GM18517 (cell line): Measurements from ENCODE around the gene DEXI.
A peak's percentile ranks its signal among the peaks of the same experiment; 100 is the strongest.

Experiments
- ATAC-seq: cut with Tn5 transposase; IDR thresholded peaks from one replicate; pipeline ENCODE4 v1.9.1; 2021; ENCODE audit warnings: mild to moderate bottlenecking, moderate library complexity; ENCODE audit not compliant: unreplicated experiment

DEXI gene

DNA sequence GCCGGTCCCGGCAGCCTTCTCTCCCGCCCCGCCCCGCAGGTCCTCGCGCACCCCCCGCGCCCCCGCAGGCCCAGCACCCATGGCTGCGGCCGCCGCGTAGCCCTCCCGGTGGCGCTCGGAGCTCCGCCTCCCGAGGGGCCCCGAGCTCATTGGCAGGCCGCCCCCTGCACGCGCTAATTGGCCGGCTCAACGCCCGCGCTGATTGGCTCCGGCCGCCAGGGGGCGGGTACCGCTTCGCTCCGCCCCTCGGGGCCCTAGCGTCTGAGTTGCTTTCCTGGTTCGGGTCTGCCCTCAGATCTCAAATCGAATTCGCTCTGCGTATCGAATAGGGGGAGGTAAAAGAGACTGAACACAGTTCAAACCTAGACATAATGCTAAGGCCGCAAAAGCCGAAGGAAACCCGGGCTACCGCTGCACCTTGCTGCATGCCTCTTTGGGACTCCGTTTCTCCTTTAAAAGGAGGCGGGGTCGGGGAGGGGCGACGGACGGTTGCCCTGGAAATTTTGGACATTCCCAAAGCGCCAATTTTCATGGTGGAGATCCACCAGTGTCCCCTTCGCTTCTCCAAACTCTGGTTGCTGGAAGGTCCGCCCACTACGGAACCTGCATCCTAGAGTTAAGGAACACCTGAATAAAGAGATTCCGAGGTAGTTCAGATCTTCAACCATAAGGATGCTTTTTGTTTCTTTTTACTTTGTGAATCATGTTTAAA, at the start of gene DEXI:
Gene DEXI (minus strand): TSS at position 117 of the 712 bp plus-strand sequence. CDS start 463 bp downstream, outside the sequence.
- peak; percentile 47 for ATAC-seq

DNA sequence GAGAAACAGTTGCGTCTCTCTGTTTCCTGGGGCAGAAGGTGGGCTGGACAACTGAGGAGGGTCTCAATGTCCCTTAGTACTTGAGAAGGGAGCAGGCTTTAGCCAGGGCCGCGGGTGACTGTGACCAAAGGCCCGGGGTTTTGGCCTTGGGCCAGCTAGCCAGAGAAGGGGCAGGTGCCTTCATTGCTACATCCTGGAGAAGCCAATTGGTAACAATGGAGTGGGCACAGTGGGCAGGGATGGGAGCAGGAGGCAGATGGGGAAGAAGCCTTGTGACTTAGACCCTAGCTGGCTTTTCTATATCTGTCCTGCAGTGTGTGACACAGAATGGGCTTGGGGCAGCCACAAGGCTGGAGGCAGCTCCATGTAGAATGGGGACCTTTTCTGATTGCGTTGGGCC, 48.1 kb upstream of the DEXI start:
- ATAC-seq = no peak

DNA sequence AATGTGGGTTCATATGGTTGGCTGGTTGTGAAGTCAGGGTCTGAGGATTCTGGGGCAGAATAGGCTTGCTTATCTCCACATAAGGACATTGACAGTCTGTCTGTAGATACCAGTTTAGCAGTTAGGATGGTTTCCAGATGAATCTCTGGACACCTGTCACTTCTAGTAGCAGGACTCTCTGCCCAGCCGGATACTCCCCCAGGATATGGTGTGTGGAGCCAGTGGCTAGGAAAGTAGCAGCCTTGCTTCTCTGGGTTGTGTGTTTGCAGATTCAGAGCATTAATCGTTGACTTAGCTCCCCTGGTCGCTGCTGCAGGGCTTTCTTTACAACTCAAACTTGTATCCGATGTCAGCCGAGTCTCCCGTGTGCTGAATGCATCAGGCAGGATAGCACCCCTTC, 47.3 kb upstream of the DEXI start:
- ATAC-seq = no peak

DNA sequence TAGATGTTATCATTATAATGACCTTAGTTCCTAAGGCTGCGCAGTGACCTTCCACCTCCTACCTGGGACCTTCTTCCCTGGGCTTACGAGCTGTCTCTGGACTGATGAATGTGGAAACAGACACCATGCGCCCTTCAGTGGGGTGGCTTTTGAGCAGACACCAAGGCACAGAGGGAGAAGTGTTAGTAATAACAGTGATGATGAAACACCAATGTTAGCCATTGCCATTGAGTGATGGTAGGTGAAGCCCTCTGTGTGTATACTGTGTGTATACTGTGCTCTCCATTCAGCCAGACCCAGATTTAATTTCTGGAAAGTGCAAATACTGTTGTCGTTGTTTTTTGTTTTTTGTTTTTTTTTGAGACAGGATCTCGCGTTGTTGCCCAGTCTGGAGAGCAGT, 46.6 kb upstream of the DEXI start:
- no peak for ATAC-seq

DNA sequence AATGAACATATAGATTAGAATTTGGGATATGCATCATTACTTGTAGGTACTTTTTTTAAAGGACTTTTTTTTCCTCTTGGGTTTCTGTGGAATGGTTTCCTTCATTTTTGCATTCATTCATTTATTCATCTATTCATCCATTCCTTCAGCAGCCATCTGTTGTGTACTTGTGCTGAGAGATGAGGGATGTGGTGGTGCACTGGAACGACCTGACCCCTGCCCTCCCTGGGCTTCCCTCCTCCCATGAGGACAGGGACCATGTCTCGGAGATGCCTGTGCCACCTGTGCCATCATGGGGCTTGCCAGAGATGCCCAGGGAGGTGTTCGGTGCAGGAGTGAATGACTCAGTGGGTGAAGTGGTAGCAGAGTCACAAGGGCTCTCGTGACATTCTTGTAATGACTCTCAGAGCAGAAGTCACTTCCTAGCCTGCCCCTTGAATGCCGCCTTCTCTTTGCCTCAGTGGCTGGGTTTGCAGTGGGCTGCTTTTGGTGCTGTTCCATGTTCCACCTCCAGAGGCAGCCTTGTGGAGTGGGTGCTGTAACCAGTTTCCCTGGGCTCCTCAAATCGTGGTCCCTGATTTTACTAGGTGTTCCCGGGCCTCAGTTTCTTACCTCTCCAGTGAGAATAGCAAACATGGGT, 46.0 kb upstream of the DEXI start:
- peak; percentile 54 for ATAC-seq

DNA sequence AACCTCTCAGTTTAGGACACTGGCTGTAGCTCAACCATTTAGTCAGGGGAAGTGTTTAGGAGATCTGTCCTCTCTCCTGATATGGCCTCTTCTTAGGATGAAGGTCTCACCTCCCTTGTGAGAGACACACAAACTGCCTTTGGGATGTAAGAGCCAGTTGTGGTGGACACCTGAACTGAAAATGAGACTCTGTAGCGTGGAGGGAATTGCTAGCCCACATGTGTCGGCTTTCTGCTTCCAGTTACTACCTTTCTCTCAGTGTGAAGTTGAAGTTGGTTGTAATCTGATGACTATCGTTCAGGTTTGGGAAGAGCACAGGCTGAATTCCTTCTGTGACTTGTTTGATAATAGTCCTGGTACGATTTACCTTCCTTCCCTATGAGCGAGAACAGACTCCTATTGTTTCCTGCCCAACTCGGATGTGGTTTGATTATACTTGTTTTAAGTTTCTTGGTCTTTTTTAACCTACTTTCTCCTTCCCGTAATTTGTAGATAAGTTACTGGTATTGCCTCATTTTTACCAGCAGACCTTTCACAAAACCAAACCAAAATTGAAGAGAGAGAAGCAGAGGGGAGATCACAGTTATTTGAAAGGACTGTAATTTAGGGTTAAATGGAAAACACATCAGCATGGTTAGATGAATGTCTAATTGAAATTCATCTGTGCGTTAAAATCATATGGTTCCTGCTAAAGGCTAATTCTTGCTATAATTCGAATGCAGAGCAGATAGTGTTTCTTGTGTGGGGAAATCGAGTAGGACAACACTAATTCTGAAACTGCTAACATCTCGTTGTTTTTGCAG, 45.3 kb upstream of the DEXI start:
- ATAC-seq = no peak

DNA sequence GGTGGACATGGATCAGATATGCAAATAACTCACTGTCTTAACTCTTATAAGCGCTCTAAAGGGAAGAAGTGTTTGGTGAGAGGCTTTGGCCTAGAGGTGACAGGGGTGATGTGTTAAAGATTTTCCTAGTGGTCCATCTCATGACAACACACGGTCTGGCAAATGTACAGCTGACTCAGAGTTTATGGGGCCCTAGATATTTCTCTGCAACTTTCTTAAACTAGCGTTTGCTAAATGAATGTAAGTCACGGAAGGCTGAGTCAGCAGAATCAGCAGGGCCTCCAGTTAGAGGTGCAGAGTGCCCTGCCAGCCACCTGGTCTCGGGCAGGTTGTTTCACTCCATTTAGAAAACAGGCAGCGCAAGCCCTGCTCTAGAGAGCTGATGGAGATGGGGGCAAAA, 42.2 kb upstream of the DEXI start:
- ATAC-seq = no peak

DNA sequence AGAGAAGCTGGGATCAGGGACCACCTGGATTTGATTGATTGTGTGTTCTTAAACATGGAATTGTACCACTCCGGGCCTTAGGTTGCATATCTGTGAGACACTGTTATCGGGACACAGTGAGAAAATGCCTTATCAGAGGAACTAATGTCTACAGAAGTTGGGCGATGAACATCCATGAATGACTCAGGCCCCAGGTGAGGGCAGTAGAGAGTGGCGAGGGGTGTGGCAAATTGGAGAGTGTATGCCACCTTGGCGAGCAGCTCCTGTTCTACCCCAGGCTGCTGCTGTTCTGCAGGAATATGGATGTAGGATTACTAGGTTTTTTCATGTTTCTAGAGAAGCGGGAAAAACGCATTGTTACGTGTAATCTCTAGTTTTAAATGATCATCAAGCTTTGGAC, 40.9 kb upstream of the DEXI start:
- no peak for ATAC-seq

DNA sequence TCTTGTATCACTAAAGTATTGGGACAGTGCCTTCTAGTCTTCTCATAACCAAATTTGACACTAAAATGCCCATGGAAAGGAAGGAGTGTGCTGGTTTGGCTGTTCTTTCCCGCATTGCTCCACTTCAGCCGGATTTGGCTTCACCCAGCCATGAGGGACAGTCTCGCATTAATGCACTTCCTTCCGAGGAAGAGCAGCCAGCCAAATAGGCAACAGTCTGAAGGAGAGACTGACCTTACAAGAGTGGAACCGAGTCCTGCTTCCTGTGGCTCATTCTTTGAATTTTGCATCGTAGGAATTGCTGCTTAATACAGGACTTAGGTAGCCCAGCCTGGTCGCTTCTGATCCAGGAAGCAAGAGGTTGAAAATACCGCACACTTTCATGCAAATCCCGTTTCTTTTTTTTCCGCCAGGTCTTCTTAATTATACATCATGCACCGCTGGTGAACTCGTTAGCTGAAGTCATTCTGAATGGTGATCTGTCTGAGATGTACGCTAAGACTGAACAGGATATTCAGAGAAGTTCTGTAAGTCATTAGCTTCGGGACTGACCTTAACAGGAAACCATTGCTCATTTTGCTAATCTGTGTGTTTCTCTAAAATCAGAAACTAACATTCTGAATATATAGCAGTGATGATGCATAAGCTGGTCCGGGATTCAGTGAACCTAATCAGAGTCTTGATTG, 40.3 kb upstream of the DEXI start:
- peak; percentile 40 for ATAC-seq

DNA sequence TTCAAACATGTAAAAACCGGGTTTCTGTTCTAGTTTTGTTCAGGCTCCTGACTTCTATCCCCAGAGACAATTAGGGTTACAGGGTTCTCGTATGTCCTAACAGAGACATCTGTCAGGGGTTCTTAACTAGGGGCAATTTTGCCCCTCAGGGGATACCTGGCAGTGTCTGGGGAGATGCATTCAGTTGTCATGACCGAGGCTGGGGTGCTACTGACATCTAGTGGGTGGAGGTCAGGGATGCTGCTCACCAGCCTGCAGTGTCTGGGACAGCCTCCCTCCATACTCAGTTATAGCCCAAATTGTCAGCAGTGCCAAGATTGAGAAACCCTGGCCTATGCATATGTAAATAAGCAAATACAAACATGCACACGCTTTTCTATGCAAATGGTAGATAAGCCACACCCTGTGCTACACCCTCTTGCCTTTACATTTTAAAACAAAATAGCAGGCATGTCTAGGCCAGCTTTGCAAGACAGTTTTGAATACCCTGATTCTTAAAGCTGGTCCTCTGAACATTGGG, 39.5 kb upstream of the DEXI start:
- ATAC-seq = peak; percentile 80

DNA sequence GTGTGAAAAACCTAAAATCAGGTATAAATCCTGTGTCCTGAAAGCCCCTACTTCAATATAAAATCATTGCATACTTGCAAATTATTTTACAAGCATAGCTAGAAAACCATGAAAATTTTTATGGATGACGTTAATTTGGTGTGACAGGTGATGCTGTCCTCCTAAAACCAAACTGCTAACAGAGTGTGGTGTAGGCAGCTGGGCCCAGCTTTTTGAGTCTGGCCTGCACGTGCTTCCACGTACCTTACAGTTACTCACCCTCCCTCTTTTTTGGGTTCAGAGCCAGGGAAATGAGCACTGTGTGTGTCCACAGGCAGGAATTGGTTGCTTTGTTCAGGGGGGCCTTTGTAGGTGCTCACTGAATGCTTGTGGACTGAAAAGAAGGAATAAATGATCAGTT, 38.5 kb upstream of the DEXI start:
- ATAC-seq = no peak

DNA sequence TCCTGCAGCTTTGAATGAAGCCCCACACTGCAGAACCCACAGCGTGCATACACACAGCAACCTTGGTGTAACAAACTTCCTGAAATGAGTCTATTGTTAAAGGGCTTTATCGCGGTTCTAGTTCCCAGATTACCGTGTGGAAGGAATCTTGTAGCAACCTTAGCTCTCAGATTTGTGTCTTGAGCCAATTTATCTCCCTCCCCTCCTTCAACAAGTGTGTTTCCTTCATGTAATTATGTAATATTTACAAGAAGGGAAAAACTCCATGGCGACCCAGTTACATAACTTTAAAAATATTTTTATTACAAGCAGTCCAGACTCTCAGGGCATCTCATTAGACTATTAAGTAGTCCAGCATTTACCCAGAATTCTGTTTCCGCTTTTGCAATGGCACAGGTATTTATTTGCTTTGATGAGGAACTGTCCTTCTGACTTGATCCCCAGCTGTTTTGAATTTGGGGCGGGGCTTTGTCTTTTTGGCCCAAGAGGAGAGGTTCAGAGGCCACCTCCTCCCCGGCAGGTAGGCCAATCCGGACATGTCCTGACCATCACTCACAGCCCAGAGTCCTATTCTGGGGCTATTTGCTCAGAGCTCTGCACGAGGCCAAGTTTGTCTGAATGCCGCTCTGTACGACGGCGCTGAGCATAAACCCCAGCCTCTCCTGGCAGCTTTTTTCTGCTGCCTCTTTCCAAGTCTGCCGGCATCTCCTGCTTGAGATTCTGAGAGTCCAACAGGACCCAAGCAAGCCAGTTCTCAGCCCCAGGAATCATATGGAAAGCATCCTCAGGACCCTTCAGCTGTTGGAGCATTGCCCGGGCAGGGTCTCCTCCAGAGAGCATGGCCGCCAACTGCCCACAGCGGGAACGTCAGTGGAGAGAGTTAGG, 37.7 kb upstream of the DEXI start:
- no peak for ATAC-seq

DNA sequence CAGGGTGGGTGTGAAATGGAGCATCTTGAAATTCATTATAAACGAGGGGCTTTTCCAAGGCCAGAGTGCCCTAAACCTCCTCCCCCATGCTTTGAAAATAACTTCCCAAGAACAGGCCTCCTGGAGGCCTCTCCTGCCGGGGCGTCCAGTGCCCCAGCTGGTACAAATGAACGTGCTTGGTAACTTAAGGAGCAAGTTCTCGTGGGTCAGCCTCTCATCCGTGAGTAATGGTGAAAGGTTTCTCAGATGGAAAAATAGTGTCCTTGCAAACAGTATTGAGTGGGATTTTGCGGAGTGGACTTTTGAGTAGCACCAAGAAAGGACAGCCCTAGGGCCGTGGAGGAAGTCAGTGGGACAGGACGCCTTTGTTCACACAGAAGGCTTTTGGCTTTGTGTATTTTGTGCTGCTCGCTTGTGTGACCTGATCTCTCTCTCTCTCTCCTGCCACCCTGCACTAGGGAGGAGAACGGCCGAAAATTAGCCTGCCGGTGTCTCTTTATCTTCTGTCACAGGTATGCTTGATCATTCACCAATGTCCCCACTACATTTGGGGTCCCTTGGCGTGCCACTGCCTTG, 36.7 kb upstream of the DEXI start:
- no peak for ATAC-seq

DNA sequence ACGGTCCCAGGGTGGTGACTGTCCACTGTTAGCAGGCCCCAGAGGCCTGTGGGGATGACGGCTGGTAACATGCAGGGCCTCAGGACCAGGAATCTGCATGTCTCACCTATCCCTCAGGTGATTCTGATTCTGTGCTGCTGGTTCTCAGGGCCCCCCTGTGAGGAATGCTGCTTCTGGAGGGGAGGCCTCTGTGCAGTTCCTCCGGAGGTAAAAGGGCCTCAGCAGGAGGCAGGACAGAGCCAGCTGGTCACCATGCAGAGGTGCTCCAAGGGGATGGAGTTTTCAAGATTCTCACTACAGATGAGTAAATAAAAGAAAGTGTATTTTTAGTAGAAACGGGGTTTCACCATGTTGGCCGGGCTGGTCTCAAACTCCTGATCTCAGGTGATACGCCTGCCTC, 35.9 kb upstream of the DEXI start:
- no peak for ATAC-seq

DNA sequence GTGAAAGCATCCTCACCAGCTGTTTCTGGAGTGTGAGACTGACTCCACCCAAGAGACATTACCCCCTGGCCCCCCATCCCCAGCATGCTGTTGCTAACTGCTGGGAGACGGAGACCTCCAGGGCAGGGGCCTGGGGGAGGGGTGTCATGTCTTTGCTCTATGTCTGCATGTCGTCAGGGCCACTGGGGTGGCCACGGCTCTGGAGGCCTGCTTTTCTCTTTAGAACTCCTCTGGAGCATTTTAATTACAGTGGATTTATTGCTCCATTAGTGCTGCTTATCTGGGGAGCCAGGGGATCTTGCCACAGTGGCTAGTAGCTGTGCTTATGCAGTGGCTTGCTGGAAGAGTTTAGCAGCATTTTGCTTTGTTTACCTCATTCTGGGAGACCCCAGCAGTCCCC, 34.4 kb upstream of the DEXI start:
- no peak for ATAC-seq

DNA sequence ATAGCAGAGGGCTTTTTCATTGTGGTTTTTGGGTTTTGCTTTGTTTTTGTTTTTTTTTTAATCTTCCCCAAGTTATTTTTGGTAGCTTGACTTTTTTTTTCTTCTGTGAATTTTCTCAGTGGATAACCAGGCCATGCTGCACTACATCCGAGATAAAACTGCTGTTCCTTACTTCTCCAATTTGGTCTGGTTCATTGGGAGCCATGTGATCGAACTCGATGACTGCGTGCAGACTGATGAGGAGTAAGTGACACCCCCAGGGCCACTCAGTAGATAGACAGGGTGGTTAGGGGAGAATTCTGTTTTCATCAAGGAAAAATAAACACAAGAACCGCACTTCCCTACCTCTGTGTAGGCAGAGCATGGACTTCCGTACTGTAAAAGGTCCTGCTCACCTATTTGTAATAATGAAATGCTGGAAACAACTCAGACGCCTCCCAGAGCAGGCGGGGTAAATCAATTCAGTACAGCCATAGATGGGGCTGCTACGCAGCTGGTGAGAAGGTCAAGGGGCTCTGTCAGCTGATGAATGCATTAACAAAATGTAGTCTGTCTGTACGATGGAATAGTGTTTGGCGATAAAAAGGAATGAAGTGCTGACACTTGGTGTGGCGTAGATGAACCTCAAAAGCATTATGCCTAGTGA, 30.7 kb upstream of the DEXI start:
- ATAC-seq = no peak

DNA sequence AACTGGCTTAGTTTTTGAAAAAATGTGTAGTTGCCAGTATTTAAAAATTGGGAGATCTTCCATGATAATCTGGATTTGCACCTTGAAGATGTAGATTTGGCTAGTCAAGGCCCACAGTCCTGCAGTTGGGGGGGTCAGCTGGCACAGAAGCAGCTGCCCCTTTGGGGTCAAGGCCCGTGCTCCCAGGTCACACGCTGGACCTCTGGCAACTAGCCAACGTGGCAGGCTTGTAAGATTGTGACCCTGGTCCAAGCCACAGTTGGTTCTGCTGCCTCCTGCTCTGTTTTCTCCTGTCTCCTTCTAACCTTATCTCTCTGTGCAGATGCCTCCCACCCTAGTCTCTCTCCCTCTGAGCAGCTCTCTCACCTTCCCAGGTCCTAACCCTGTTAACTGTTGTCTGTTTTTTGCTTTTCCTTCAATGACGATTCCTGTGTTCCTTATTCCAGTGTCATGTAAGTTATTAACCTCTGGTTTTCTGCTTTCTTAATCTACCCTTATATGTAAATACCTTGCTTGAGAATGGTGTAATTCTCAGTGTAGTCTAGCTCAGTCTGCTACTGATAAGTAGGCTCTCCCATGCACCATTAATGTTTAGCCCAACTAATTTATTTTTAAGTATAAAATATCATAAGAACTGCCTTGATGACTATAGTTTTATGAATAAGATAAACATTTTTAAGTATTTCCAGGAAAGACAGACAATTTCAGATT, 30.0 kb upstream of the DEXI start:
- ATAC-seq = no peak

DNA sequence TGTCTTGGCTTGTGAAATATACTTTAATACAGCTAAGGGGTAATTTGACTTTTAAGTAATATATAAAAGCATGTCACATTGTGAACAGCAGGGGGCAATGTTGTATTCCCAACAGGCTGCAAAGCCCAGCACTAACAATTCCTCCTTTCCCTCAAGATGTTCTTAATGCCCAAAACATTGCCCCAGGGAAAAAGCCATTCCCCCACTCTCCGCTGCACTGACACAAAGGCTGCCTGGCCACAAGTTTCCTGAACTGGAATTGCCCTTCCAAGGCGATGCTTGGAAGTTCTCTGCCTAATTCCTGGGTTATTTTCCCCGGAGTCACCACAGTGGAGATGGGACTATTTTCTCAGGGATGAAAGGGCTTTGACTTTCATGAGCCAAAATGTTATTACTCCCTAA, 29.3 kb upstream of the DEXI start:
- ATAC-seq = no peak

DNA sequence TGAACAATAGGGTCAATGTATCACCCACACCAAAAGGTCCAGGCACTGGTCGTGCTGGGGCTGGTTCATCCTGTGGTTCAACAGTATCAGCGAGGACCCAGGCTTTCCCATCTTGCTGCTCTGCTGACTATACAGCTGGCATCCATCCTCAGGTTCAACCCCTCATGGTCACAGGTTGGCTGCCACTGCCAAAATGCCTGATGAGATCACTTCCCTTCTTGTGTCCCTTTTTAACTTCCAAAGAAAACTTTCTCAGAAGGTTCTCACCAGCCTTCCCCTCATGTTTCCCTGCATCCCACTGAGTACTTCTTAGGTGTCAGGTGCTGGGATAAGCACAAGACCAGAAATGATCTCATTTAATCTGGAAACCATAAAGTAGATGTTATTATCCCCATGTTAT, 27.8 kb upstream of the DEXI start:
- no peak for ATAC-seq
